ENCODE measurements around the gene ADAM19.

The ADAM19 gene

DNA sequence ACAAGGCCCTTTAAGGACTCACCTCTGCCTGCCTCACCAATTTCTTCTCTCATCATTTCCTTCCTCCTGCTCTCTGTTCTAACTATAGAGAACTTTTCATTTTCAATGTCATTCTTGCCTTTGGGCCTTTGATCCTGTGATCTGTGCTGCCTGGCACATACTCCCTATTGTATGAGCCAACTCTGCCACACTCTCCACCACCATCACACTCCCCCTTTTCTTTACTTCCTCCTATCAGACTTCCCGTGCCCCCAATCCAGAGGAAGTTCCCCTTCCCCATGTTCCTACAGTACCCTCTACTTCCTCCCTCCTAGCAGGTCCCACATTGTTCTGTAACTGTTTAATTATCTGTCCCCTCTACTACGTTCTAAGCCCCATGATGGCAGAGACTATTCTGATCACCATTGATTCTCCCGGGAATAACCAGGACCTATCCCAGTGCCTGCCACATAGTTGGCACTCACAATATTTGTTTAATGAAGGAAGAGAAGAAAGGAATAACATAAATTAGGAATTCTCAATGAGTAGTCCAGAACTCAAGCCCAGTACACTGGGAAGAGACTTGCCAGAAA lies 27.5 kb downstream of the ADAM19 start:
- Histone ChIP-seq H3K36me3 (ENCODE audit: insufficient read depth, low read length) (no peaks in the 10 kb centered on the region; the same call in 1 of the 2 replicates), H3K9ac (ENCODE audit: low read depth, low read length) (no peak overlapping the region), H3K9me3 (ENCODE audit: control insufficient read depth, insufficient read depth, low read length) (no peaks in the 10 kb centered on the region), H3K4me1 (ENCODE audit: insufficient read depth, low read length) (peaks cover 10% of the 10 kb centered on the region)

DNA sequence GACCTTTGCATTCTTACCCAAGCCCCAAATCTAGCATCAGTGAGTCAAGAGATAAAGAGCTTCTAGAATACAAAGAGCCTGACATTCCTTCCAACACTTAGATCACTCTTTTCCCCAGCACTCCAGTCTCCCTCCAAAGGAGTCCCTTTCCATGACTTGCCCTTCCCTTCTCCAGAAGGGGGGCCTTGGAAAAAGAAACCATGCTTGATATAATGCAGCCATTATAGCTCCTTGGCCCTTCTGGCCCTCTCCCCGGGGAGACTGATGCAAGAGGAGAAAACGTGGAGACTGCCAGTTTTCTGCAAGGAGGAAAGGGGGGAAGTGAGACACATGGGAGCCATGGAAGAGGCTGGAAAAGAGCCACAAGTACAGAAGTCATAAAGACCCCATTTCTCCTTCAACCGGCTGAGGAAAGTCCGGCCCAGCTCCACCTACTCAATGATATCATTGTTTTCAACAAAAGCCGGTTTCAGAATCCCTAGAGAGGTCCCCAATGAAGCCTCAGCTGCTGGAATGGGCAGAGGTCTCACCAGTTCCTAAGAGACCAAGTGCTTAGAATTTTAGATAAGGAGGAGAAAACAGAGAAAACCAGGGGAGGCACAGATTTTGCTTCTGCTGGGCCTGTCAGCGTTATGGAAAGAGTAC lies 29.0 kb downstream of the ADAM19 start:
- Histone ChIP-seq H3K36me3 (ENCODE audit: insufficient read depth, low read length) (no peaks in the 10 kb centered on the region), H3K9me3 (ENCODE audit: control insufficient read depth, insufficient read depth, low read length) (no peaks in the 10 kb centered on the region), H3K4me1 (ENCODE audit: insufficient read depth, low read length) (peaks cover 10% of the 10 kb centered on the region), H3K9ac (ENCODE audit: low read depth, low read length) (no peak overlapping the region)

- Histone ChIP-seq H3K9ac (ENCODE audit: low read depth, low read length) (no peak overlapping the region), H3K9me3 (ENCODE audit: control insufficient read depth, insufficient read depth, low read length) (no peaks in the 10 kb centered on the region), H3K36me3 (ENCODE audit: insufficient read depth, low read length) (no peaks in the 10 kb centered on the region), H3K4me1 (ENCODE audit: insufficient read depth, low read length) (peaks cover 10% of the 10 kb centered on the region)
Observed at GRCh38 chr5:157545610-157546310, 29.8 kb downstream of the ADAM19 start.

DNA sequence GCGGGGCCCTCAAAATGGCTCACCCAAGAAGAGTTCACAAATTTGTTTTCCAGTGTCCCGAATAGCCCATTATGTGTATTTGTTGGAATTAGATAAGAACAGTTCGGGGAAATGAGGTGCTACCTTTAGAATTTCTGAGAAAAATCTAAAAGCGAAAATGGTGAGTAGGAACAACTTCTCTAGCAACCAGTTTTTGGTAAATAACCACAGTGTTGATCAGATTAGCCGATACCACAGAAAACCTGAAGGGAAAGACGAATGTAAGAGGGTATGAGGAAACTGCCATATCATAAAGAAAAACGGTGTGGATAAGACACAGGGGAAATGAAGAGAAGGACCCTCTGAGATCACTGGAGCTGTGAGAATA lies 31.0 kb downstream of the ADAM19 start:
- Histone ChIP-seq H3K9ac (ENCODE audit: low read depth, low read length) (no peak overlapping the region), H3K36me3 (ENCODE audit: insufficient read depth, low read length) (no peaks in the 10 kb centered on the region), H3K9me3 (ENCODE audit: control insufficient read depth, insufficient read depth, low read length) (no peaks in the 10 kb centered on the region), H3K4me1 (ENCODE audit: insufficient read depth, low read length) (peaks cover 5% of the 10 kb centered on the region)

DNA sequence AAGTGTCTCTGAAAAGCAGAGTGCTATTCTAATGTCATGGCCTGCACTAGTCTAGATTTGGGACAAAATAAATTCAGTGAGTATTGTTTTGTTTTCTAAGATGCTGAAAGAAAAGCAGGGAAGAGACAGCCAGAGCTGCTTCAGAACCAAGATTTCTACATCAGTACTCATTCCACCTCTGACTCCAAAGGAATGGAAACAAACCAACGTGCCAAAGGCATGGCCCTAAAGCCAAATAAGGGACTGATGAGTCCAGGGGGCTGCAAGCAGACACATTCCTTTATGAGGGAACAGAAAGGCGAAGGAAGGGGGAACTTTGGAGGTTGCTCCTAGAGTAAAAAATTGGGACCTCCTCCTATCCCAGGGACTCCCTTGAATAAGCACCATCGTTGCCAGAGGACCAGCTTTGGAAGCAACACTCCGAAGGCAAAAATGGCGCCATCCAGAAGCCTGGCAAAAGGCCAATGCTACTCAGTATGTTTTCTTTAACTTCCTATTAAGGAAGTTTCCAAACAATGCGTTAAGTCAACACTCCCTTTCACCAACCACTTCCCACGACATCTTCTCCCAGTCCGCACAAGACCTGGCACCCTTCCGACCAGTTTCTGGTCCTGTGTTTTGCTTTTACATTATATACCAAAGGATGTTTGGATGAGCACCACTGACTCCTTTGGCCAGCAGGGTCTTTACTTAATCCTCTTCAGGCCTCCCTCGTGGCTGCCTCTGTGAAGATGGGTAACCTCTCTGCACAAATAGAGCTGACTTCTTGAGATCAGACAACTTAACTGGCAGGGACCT lies 31.6 kb downstream of the ADAM19 start:
- H3K9ac ChIP-seq (ENCODE audit: low read depth, low read length), result no peak overlapping the region
- no peaks in the 10 kb centered on the region for H3K9me3 ChIP-seq (ENCODE audit: control insufficient read depth, insufficient read depth, low read length)
- H3K4me1 ChIP-seq (ENCODE audit: insufficient read depth, low read length), result no peaks in the 10 kb centered on the region; the same call in 1 of the 2 replicates
- no peaks in the 10 kb centered on the region for H3K36me3 ChIP-seq (ENCODE audit: insufficient read depth, low read length)

GRCh38 chr5:157542282-157543000 lies 33.1 kb downstream of the ADAM19 start:
- H3K4me1 ChIP-seq (ENCODE audit: insufficient read depth, low read length), result no peaks in the 10 kb centered on the region; the same call in 1 of the 2 replicates
- H3K9me3 ChIP-seq (ENCODE audit: control insufficient read depth, insufficient read depth, low read length), result no peaks in the 10 kb centered on the region
- H3K9ac ChIP-seq (ENCODE audit: low read depth, low read length), result no peak overlapping the region
- no peaks in the 10 kb centered on the region; the same call in 1 of the 2 replicates for H3K36me3 ChIP-seq (ENCODE audit: insufficient read depth, low read length)

- Histone ChIP-seq H3K9me3 (ENCODE audit: control insufficient read depth, insufficient read depth, low read length) (no peaks in the 10 kb centered on the region), H3K4me1 (ENCODE audit: insufficient read depth, low read length) (no peaks in the 10 kb centered on the region; the same call in 1 of the 2 replicates), H3K36me3 (ENCODE audit: insufficient read depth, low read length) (no peaks in the 10 kb centered on the region; the same call in 1 of the 2 replicates), H3K9ac (ENCODE audit: low read depth, low read length) (no peak overlapping the region)
Observed at GRCh38 chr5:157541447-157542118, 34.0 kb downstream of the ADAM19 start.

- Histone ChIP-seq H3K9me3 (ENCODE audit: control insufficient read depth, insufficient read depth, low read length) (no peaks in the 10 kb centered on the region), H3K9ac (ENCODE audit: low read depth, low read length) (no peak overlapping the region), H3K36me3 (ENCODE audit: insufficient read depth, low read length) (no peaks in the 10 kb centered on the region; the same call in 1 of the 2 replicates), H3K4me1 (ENCODE audit: insufficient read depth, low read length) (no peaks in the 10 kb centered on the region; the same call in 1 of the 2 replicates)
Observed at GRCh38 chr5:157540707-157541446, 34.7 kb downstream of the ADAM19 start.

GRCh38 chr5:157540124-157540523 lies 35.5 kb downstream of the ADAM19 start:
- Histone ChIP-seq H3K36me3 (ENCODE audit: insufficient read depth, low read length) (no peaks in the 10 kb centered on the region; the same call in none of the 2 replicates), H3K9me3 (ENCODE audit: control insufficient read depth, insufficient read depth, low read length) (no peaks in the 10 kb centered on the region), H3K9ac (ENCODE audit: low read depth, low read length) (no peak overlapping the region), H3K4me1 (ENCODE audit: insufficient read depth, low read length) (peaks cover 6% of the 10 kb centered on the region)

DNA sequence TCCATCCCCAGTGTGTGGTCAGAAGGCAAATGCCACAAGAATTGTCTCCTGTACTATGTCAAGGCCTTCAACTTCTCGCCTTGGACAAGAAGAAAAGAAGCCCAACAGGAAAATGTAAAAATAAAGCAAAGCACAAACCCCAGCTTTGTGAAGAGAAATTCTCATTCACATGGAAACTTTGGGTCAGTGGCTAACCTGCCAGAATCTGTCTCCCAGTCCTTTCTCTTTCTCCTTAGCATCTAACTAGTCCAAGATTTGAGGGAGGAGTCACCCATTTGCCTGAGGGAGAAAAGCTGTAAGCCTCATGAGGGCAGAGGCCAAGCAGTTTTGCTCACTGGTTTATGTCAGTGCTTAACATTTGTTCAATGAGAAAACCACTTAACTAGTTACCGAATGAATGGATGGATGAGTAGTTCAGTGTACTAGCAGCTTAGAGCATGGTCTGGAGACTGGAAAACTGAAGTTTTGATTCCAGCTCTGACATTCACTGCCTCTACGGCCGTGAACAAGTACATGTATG lies 36.0 kb downstream of the ADAM19 start:
- no peaks in the 10 kb centered on the region for H3K9me3 ChIP-seq (ENCODE audit: control insufficient read depth, insufficient read depth, low read length)
- H3K36me3 ChIP-seq (ENCODE audit: insufficient read depth, low read length), result no peaks in the 10 kb centered on the region; the same call in none of the 2 replicates
- H3K4me1 ChIP-seq (ENCODE audit: insufficient read depth, low read length), result peaks cover 8% of the 10 kb centered on the region
- H3K9ac ChIP-seq (ENCODE audit: low read depth, low read length), result no peak overlapping the region

DNA sequence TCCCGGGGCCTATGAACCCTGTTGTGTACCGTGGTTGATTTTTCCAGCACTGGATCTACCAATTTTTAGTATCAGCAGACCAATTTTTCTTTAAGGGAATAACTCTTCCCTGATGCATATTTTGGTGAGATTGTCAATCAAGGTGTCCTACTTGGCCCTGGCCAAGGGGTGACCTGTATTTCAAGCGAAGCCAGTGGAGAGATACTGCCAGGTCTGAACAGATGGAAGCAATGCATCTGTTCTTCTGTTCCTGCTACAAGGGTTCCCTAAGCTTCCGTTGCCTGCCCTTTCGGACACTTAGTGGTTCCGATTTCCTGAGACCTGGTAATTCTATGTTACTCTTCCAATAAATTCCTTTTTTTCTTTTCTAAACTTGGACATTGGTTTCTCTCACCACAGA lies 37.3 kb downstream of the ADAM19 start:
- H3K36me3 ChIP-seq (ENCODE audit: insufficient read depth, low read length), result no peaks in the 10 kb centered on the region; the same call in none of the 2 replicates
- H3K9me3 ChIP-seq (ENCODE audit: control insufficient read depth, insufficient read depth, low read length), result no peaks in the 10 kb centered on the region
- peaks cover 8% of the 10 kb centered on the region for H3K4me1 ChIP-seq (ENCODE audit: insufficient read depth, low read length)
- H3K9ac ChIP-seq (ENCODE audit: low read depth, low read length), result no peak overlapping the region

- Histone ChIP-seq H3K9ac (ENCODE audit: low read depth, low read length) (no peak overlapping the region), H3K9me3 (ENCODE audit: control insufficient read depth, insufficient read depth, low read length) (no peaks in the 10 kb centered on the region), H3K36me3 (ENCODE audit: insufficient read depth, low read length) (no peaks in the 10 kb centered on the region; the same call in none of the 2 replicates), H3K4me1 (ENCODE audit: insufficient read depth, low read length) (peaks cover 8% of the 10 kb centered on the region)
Observed at GRCh38 chr5:157535042-157535865, 40.3 kb downstream of the ADAM19 start.

Data from ES-I3 (cell line).